WERI-Rb-1 (cell line): ENCODE data around the gene GBP7.
"Not testable (repeated sequence)": the region's sequence is repeated elsewhere in the genome, so short reads cannot be mapped to it uniquely, and the experiment has no call there.

Experiments used
- DNase-seq: peaks from one replicate; pipeline ENCODE4 v3.0.0-alpha.2; 2020
- H3K27ac ChIP-seq: fragments of 250-450 bp; sonication (Bioruptor Pico); 2 replicates; pipeline ENCODE4 v1.5.1; 2020; ENCODE audit warnings: mild to moderate bottlenecking, moderate library complexity
- H3K27me3 ChIP-seq: fragments of 250-450 bp; sonication (Bioruptor Pico); 2 replicates; pipeline ENCODE4 v1.5.1; 2021; ENCODE audit warnings: mild to moderate bottlenecking, low read depth, moderate library complexity; ENCODE audit not compliant: insufficient read depth, severe bottlenecking
- H3K36me3 ChIP-seq: fragments of 250-450 bp; sonication (Bioruptor Pico); 2 replicates; pipeline ENCODE4 v1.5.1; 2020; ENCODE audit warnings: mild to moderate bottlenecking, moderate library complexity
- H3K4me3 ChIP-seq: 2 replicates; pipeline ENCODE4 v1.5.1; 2011; ENCODE audit warnings: low read depth, mild to moderate bottlenecking, control low read depth, low read length
- H3K9me3 ChIP-seq: fragments of 250-450 bp; sonication (Bioruptor Pico); 2 replicates; pipeline ENCODE4 v1.5.1; 2021; ENCODE audit warnings: mild to moderate bottlenecking, moderate library complexity; ENCODE audit not compliant: severe bottlenecking
- CTCF ChIP-seq: IDR thresholded peaks from 2 replicates; pipeline ENCODE4 v1.5.1; 2011; ENCODE audit warnings: low read depth, mild to moderate bottlenecking, control low read depth, inconsistent platforms, low read length

Gene GBP7

GRCh38 chr1:89175601-89176256 is at the start of gene GBP7:
Gene GBP7, minus strand, starts transcription at chr1:89176003. Its CDS starts 4,068 bp downstream, at chr1:89171935.
- TF ChIP-seq CTCF, result no peak
- H3K36me3 ChIP-seq, result no peaks in the 10 kb centered on the region
- DNase-seq, result no peak
- H3K9me3 ChIP-seq, result no peaks in the 10 kb centered on the region
- H3K27ac ChIP-seq, result no peak within 1 kb of the TSS
- H3K27me3 ChIP-seq, result peaks cover 11% of the 10 kb centered on the region
- no peak within 1 kb of the TSS for H3K4me3 ChIP-seq

GRCh38 chr1:89221341-89221740 is 45.5 kb upstream of the GBP7 start:
- TF ChIP-seq CTCF, result no peak
- no peaks in the 10 kb centered on the region for H3K36me3 ChIP-seq
- no peaks in the 10 kb centered on the region for H3K9me3 ChIP-seq
- peaks cover 3% of the 10 kb centered on the region for H3K27me3 ChIP-seq
- H3K4me3 ChIP-seq, result no peak overlapping the region
- no peak overlapping the region for H3K27ac ChIP-seq
- no peak for DNase-seq

GRCh38 chr1:89219851-89220250 is 44.0 kb upstream of the GBP7 start:
- not testable (repeated sequence) for H3K27ac ChIP-seq, DNase-seq, H3K36me3 ChIP-seq, H3K4me3 ChIP-seq, H3K27me3 ChIP-seq, H3K9me3 ChIP-seq

- H3K27me3 ChIP-seq, H3K27ac ChIP-seq, H3K9me3 ChIP-seq, H3K36me3 ChIP-seq, DNase-seq, H3K4me3 ChIP-seq: not testable (repeated sequence)
Measured at GRCh38 chr1:89218941-89219340, 43.1 kb upstream of the GBP7 start.

- no peak for DNase-seq
- no peak for TF ChIP-seq CTCF
- H3K27ac ChIP-seq, result no peak overlapping the region
- no peaks in the 10 kb centered on the region for H3K36me3 ChIP-seq
- H3K9me3 ChIP-seq, result peaks cover 3% of the 10 kb centered on the region
- no peaks in the 10 kb centered on the region for H3K27me3 ChIP-seq
- no peak overlapping the region for H3K4me3 ChIP-seq
Measured at GRCh38 chr1:89213347-89213746, 37.5 kb upstream of the GBP7 start.

- DNase-seq, result no peak
- no peaks in the 10 kb centered on the region for H3K36me3 ChIP-seq
- H3K4me3 ChIP-seq, result no peak overlapping the region
- H3K9me3 ChIP-seq, result peaks cover 3% of the 10 kb centered on the region
- H3K27me3 ChIP-seq, result no peaks in the 10 kb centered on the region
- H3K27ac ChIP-seq, result no peak overlapping the region
- no peak for TF ChIP-seq CTCF
Measured at GRCh38 chr1:89211035-89211634, 35.3 kb upstream of the GBP7 start.

- Histone ChIP-seq H3K36me3 (no peaks in the 10 kb centered on the region), H3K27me3 (peaks cover 4% of the 10 kb centered on the region), H3K4me3 (no peak overlapping the region), H3K27ac (no peak overlapping the region), H3K9me3 (peaks cover 11% of the 10 kb centered on the region)
- no peak for TF ChIP-seq CTCF
- no peak for DNase-seq
Measured at GRCh38 chr1:89206373-89206772, 30.6 kb upstream of the GBP7 start.
